Hematopoietic multipotent progenitor cell treated with erythropoietin and hydrocortisone succinate and interleukin-3 and kit ligand, for 8 days (in vitro differentiated cells): ENCODE measurements around the gene SLC2A6.

ENCODE experiments used
- DNase-seq: peaks from one replicate; pipeline ENCODE4 v3.0.0-alpha.2; 2015

The SLC2A6 gene

GRCh38 chr9:133495327-133496293, 16.7 kb upstream of the SLC2A6 start:
- no peak for DNase-seq

- DNase-seq = no peak
Measured at GRCh38 chr9:133494636-133495326, 15.9 kb upstream of the SLC2A6 start.

GRCh38 chr9:133493845-133494540, 15.1 kb upstream of the SLC2A6 start:
- DNase-seq = no peak

GRCh38 chr9:133493428-133493827, 14.5 kb upstream of the SLC2A6 start:
- no peak for DNase-seq

- no peak for DNase-seq
Measured at GRCh38 chr9:133492061-133493021, 13.4 kb upstream of the SLC2A6 start.

GRCh38 chr9:133491656-133491925, 12.7 kb upstream of the SLC2A6 start:
- no peak for DNase-seq

- peak; percentile 9 for DNase-seq
Measured at GRCh38 chr9:133490865-133491655, 12.2 kb upstream of the SLC2A6 start.

- DNase-seq = no peak
Measured at GRCh38 chr9:133490201-133490681, 11.3 kb upstream of the SLC2A6 start.

GRCh38 chr9:133489253-133490190, 10.6 kb upstream of the SLC2A6 start:
- DNase-seq = no peak

- no peak for DNase-seq
Measured at GRCh38 chr9:133488686-133489252, 9.9 kb upstream of the SLC2A6 start.

GRCh38 chr9:133487331-133487725, 8.4 kb upstream of the SLC2A6 start:
- DNase-seq = no peak

- peak; percentile 9 for DNase-seq
Measured at GRCh38 chr9:133485531-133486260, 6.8 kb upstream of the SLC2A6 start.

- no peak for DNase-seq
Measured at GRCh38 chr9:133484671-133485437, 6.0 kb upstream of the SLC2A6 start.

GRCh38 chr9:133483611-133484010, 4.7 kb upstream of the SLC2A6 start:
- no peak for DNase-seq

- no peak for DNase-seq
Measured at GRCh38 chr9:133477992-133478850, 678 bp downstream of the SLC2A6 start.

GRCh38 chr9:133477461-133477860, 1.4 kb downstream of the SLC2A6 start:
- no peak for DNase-seq

- no peak for DNase-seq
Measured at GRCh38 chr9:133476941-133477340, 2.0 kb downstream of the SLC2A6 start.
